ENCODE measurements around the gene PP2D1.

GRCh38 chr3:20041197-20041780, 29.2 kb upstream of the PP2D1 start:
- TF ChIP-seq, protein P1, sequence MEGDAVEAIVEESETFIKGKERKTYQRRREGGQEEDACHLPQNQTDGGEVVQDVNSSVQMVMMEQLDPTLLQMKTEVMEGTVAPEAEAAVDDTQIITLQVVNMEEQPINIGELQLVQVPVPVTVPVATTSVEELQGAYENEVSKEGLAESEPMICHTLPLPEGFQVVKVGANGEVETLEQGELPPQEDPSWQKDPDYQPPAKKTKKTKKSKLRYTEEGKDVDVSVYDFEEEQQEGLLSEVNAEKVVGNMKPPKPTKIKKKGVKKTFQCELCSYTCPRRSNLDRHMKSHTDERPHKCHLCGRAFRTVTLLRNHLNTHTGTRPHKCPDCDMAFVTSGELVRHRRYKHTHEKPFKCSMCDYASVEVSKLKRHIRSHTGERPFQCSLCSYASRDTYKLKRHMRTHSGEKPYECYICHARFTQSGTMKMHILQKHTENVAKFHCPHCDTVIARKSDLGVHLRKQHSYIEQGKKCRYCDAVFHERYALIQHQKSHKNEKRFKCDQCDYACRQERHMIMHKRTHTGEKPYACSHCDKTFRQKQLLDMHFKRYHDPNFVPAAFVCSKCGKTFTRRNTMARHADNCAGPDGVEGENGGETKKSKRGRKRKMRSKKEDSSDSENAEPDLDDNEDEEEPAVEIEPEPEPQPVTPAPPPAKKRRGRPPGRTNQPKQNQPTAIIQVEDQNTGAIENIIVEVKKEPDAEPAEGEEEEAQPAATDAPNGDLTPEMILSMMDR (conservative IDR thresholded peaks at IDR 0.05; ENCODE audit: low read depth, low read length) = no peak
- TF ChIP-seq EZH2 (IDR thresholded peaks at IDR 0.05; ENCODE audit: borderline replicate concordance, low read depth, low read length, poor library complexity, severe bottlenecking) = no peak

Data from A673 (cell line).